Cardiac muscle cell (in vitro differentiated cells and primary cell): ENCODE measurements around the gene ELAPOR1. TPM values are rescaled to one million over a fixed set of nuclear protein-coding genes. Genes with fewer than 3 reads are reported as not detected.

ENCODE experiments used
- DNase-seq, 2 donors: peaks; one replicate each; pipeline versions ENCODE4 v3.0.0 to v3.0.0-alpha.2; 2010 to 2017; ENCODE audit warnings: low read depth in 1 of 2, low spot score in 1 of 2
- H3K27ac ChIP-seq: fragments of 200-600 bp; sonication (generic); 2 replicates; pipeline ENCODE4 v1.5.1; 2016
- H3K27me3 ChIP-seq: fragments of 200-600 bp; sonication (generic); 2 replicates; pipeline ENCODE4 v1.6.0; 2016; ENCODE audit warnings: control low read depth
- H3K36me3 ChIP-seq: fragments of 200-600 bp; sonication (generic); 2 replicates; pipeline ENCODE4 v1.5.1; 2016; ENCODE audit warnings: control low read depth
- H3K4me1 ChIP-seq: fragments of 200-600 bp; sonication (generic); 2 replicates; pipeline ENCODE4 v1.8.1; 2017; ENCODE audit warnings: low read depth, mild to moderate bottlenecking, mixed run types
- H3K4me3 ChIP-seq: fragments of 200-600 bp; sonication (generic); 2 replicates; pipeline ENCODE4 v1.5.1; 2016; ENCODE audit warnings: mild to moderate bottlenecking
- H3K9me3 ChIP-seq: fragments of 200-600 bp; sonication (generic); 2 replicates; pipeline ENCODE4 v1.5.1; 2017; ENCODE audit warnings: low read depth, mild to moderate bottlenecking, control low read depth
- polyA plus RNA-seq: library from polyadenylated mRNA; unstranded; fragments of >200 nt; fragmentation: Nextera tagmentation; extraction: Ambion mirVana; gene quantifications from 2 replicates; pipeline ENCODE4 v1.2.1, GENCODE V29; 2016
- total RNA-seq: library from RNA; depleted of rRNA; stranded (reverse); fragments of >200 nt; gene quantifications from 2 replicates; pipeline ENCODE4 v1.2.3, GENCODE V29; 2016
- TF ChIP-seq, protein P1 (sequence below): IDR thresholded peaks from 2 replicates; pipeline ENCODE4 v1.5.1; 2012; ENCODE audit warnings: low read depth, mild to moderate bottlenecking, low read length

ELAPOR1 gene
- total and polyA plus RNA-seq, 2 experiments from 2014 or later = not detected

DNA sequence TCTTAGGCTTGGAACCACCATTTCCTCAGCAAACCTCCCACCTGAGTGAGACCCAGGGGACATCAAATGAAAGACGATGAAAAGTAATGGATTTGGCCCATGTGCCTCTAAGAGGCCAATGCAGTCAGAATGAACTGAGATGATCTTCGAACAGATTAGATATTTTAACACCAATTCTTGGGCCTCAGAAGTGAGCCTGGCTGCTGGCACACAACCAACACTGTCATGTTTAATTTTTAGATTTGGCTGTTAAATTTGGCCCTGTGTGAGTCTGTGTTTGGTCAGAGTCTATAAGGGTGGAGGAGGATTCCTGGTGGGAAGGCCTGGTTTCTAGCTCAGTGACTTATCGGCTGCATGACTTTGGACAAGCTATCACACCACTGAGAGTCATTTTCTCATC lies 45.4 kb downstream of the ELAPOR1 start:
- no peak for DNase-seq
- no peaks in the 10 kb centered on the region for H3K36me3 ChIP-seq
- no peak overlapping the region for H3K4me3 ChIP-seq
- H3K27me3 ChIP-seq = no peaks in the 10 kb centered on the region
- no peaks in the 10 kb centered on the region for H3K4me1 ChIP-seq
- no peaks in the 10 kb centered on the region for H3K9me3 ChIP-seq
- H3K27ac ChIP-seq = no peak overlapping the region
- TF ChIP-seq, protein P1, sequence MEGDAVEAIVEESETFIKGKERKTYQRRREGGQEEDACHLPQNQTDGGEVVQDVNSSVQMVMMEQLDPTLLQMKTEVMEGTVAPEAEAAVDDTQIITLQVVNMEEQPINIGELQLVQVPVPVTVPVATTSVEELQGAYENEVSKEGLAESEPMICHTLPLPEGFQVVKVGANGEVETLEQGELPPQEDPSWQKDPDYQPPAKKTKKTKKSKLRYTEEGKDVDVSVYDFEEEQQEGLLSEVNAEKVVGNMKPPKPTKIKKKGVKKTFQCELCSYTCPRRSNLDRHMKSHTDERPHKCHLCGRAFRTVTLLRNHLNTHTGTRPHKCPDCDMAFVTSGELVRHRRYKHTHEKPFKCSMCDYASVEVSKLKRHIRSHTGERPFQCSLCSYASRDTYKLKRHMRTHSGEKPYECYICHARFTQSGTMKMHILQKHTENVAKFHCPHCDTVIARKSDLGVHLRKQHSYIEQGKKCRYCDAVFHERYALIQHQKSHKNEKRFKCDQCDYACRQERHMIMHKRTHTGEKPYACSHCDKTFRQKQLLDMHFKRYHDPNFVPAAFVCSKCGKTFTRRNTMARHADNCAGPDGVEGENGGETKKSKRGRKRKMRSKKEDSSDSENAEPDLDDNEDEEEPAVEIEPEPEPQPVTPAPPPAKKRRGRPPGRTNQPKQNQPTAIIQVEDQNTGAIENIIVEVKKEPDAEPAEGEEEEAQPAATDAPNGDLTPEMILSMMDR = no peak

DNA sequence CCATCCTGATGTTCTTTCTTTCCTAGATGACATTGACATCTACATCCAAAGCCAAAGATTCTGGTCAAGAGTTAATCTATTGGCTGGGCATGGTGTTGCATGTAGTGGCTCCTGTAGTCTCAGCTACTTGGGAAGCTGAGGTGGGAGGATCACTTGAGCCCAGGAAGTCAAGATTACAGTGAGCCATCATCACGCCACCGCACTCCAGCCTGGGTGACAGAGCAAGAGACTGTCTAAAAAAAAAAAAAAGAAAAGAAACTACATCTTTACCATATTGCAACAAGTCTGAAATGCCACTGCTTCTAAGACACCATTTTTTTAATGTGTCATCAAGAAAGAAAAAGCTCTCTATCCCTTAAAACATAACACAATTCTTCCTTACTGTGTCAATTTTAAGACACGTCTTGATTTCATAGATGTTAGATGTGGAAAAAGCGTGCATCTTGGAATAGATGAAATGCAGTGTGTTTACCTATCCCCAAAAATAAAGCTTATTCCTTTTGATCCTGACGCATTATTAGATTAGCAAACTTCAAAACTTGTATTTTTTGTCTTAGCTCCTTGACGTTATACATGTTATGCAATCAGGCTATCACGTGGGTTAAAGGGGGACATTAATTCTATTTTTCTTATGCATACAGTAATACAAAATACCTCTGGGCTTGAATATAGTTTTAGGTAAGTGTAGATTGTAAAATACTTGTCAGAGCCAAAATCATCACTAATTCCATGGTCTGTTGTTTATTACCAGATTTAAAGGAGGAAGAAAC lies 46.3 kb downstream of the ELAPOR1 start:
- H3K4me1 ChIP-seq = no peaks in the 10 kb centered on the region
- H3K9me3 ChIP-seq = no peaks in the 10 kb centered on the region
- no peaks in the 10 kb centered on the region for H3K27me3 ChIP-seq
- no peak for DNase-seq
- TF ChIP-seq, protein P1 = no peak
- no peak overlapping the region for H3K27ac ChIP-seq
- H3K36me3 ChIP-seq = no peaks in the 10 kb centered on the region
- no peak overlapping the region for H3K4me3 ChIP-seq

DNA sequence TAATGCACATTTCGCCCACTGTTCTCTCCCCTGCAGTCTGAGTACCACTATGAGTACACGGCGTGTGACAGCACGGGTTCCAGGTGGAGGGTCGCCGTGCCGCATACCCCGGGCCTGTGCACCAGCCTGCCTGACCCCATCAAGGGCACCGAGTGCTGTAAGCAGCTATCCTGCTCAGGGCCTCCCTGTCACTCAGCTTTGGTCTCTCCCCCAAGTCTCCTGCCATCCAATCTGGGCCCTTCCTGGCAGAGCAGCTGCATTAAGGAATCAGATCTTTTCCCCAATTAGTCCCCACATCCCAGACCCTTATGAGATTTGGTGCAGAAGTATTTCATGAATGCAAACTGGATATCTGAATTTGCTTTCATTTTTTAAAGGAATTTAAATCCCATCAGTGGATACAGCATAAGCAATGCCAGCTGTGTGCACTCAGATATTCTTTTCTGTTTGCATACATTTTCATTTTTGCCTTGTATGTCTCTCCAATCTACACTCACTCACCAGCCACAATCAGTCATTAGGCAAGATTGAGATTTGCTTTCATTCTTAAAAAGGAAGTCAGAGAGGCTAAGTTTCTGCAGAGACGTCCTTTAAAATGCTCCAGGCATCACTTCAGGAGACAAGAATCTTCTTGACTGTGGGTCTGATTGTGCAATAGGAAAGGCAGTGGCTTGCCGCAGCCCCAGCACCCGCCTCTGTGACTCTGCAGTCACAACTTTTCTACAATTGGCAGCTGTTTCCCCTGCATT lies 48.1 kb downstream of the ELAPOR1 start:
- DNase-seq = peak in 1 of 2 donors; percentile 91
- Histone ChIP-seq H3K27ac (no peak overlapping the region), H3K4me1 (no peaks in the 10 kb centered on the region), H3K27me3 (no peaks in the 10 kb centered on the region), H3K4me3 (no peak overlapping the region), H3K36me3 (no peaks in the 10 kb centered on the region), H3K9me3 (no peaks in the 10 kb centered on the region)
- TF ChIP-seq, protein P1 = no peak

DNA sequence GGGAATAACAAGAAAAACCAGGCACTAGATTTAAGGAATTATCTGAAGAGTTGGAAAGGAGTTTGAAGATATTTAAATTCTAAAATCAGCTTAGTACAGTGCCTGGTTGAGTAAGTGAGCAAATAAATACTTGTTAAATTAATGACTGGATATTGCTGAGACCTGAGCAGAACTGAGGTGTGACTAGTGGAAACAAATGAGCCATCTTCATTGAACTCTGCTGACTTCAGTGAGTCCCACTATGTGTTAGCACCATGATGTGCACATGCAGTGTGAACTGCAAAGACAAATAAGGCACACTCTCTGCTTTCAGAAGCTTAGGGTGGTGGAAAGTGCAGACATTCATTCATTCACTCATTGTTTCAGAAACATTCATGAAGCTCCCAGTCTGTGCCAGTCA lies 48.7 kb downstream of the ELAPOR1 start:
- no peaks in the 10 kb centered on the region for H3K27me3 ChIP-seq
- TF ChIP-seq, protein P1 = no peak
- H3K4me1 ChIP-seq = no peaks in the 10 kb centered on the region
- no peak for DNase-seq
- H3K4me3 ChIP-seq = no peak overlapping the region
- H3K9me3 ChIP-seq = no peaks in the 10 kb centered on the region
- no peak overlapping the region for H3K27ac ChIP-seq
- no peaks in the 10 kb centered on the region for H3K36me3 ChIP-seq

DNA sequence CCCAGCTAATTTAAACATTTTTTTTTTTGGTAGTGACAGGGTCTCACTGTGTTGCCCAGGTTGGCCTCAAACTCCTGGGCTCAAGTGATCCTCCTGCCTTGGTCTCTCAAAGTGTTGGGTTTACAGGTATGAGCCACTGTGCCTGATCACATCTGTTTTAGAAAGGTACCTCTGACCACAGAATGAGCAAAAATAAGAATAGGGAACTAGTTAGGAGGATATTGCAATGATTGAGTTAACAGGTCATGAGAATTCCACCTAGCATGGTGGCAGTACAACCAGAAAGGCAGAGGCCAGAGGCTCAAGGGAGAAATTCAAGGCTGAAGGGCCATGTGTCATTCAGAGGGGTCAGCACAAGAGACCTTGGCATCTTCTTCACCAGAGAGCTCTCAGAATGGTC lies 49.6 kb downstream of the ELAPOR1 start:
- Histone ChIP-seq H3K4me1 (no peaks in the 10 kb centered on the region), H3K27ac (no peak overlapping the region), H3K9me3 (no peaks in the 10 kb centered on the region), H3K27me3 (no peaks in the 10 kb centered on the region), H3K4me3 (no peak overlapping the region), H3K36me3 (no peaks in the 10 kb centered on the region)
- no peak for DNase-seq
- TF ChIP-seq, protein P1 = no peak

Other genes with a start within 250 kb of the ELAPOR1 start
- 7.3 and 13.9 TPM in 2 replicates for gene GPSM2, start 237.1 kb upstream of the ELAPOR1 start, total RNA-seq
- gene GPSM2, start 237.1 kb upstream of the ELAPOR1 start, polyA plus RNA-seq = 4.1 and 21.0 TPM in 2 replicates
- gene CLCC1, start 150.6 kb upstream of the ELAPOR1 start, total RNA-seq = 19.0 and 22.6 TPM in 2 replicates
- 12.5 and 21.4 TPM in 2 replicates for gene CLCC1, start 150.6 kb upstream of the ELAPOR1 start, polyA plus RNA-seq
- gene WDR47, start 72.0 kb upstream of the ELAPOR1 start, total RNA-seq = 6.7 and 6.9 TPM in 2 replicates
- gene WDR47, start 72.0 kb upstream of the ELAPOR1 start, polyA plus RNA-seq = 7.9 and 9.1 TPM in 2 replicates
- 8.8 and 14.0 TPM in 2 replicates for gene TAF13, start 38.1 kb upstream of the ELAPOR1 start, total RNA-seq
- 4.5 and 7.2 TPM in 2 replicates for gene TAF13, start 38.1 kb upstream of the ELAPOR1 start, polyA plus RNA-seq
- gene TMEM167B, start 23.4 kb upstream of the ELAPOR1 start, total RNA-seq = 16.5 and 19.3 TPM in 2 replicates
- 16.4 and 18.7 TPM in 2 replicates for gene TMEM167B, start 23.4 kb upstream of the ELAPOR1 start, polyA plus RNA-seq
- 88.2 and 103 TPM in 2 replicates for gene SARS1, start 99.8 kb downstream of the ELAPOR1 start, total RNA-seq
- 109 and 115 TPM in 2 replicates for gene SARS1, start 99.8 kb downstream of the ELAPOR1 start, polyA plus RNA-seq
- gene CELSR2, start 135.4 kb downstream of the ELAPOR1 start, total RNA-seq = 10.3 and 12.9 TPM in 2 replicates
- 5.8 and 6.1 TPM in 2 replicates for gene CELSR2, start 135.4 kb downstream of the ELAPOR1 start, polyA plus RNA-seq
- 7.5 and 41.8 TPM in 2 replicates for gene PSRC1, start 169.0 kb downstream of the ELAPOR1 start, total RNA-seq
- gene PSRC1, start 169.0 kb downstream of the ELAPOR1 start, polyA plus RNA-seq = 13.4 and 45.6 TPM in 2 replicates
- gene MYBPHL, start 192.9 kb downstream of the ELAPOR1 start, total RNA-seq = not detected in 2 replicates
- 0.57 TPM in 1 of 2 replicates, not detected in the other for gene MYBPHL, start 192.9 kb downstream of the ELAPOR1 start, polyA plus RNA-seq